ENCODE data around the gene CHRM3. TPM values are rescaled to one million over a fixed set of nuclear protein-coding genes. Genes with fewer than 3 reads are reported as not detected.

Gene CHRM3
- total RNA-seq, 1 donor = under 0.01 TPM

GRCh38 chr1:239426821-239427475, 40.6 kb downstream of the CHRM3 start:
- no peaks in the 10 kb centered on the region for H4K20me1 ChIP-seq (ENCODE audit: insufficient read depth, low read length)
- H3K79me2 ChIP-seq (ENCODE audit: insufficient read depth, low read length) = no peaks in the 10 kb centered on the region
- H3K4me1 ChIP-seq (ENCODE audit: insufficient read depth, low read length) = no peaks in the 10 kb centered on the region
- H2AFZ ChIP-seq (ENCODE audit: low read length) = no peak overlapping the region
- no peaks in the 10 kb centered on the region for H3K27me3 ChIP-seq (ENCODE audit: insufficient read depth, low read length)
- H3K27ac ChIP-seq (ENCODE audit: low read depth, low read length) = no peak overlapping the region
- TF ChIP-seq, protein P1, sequence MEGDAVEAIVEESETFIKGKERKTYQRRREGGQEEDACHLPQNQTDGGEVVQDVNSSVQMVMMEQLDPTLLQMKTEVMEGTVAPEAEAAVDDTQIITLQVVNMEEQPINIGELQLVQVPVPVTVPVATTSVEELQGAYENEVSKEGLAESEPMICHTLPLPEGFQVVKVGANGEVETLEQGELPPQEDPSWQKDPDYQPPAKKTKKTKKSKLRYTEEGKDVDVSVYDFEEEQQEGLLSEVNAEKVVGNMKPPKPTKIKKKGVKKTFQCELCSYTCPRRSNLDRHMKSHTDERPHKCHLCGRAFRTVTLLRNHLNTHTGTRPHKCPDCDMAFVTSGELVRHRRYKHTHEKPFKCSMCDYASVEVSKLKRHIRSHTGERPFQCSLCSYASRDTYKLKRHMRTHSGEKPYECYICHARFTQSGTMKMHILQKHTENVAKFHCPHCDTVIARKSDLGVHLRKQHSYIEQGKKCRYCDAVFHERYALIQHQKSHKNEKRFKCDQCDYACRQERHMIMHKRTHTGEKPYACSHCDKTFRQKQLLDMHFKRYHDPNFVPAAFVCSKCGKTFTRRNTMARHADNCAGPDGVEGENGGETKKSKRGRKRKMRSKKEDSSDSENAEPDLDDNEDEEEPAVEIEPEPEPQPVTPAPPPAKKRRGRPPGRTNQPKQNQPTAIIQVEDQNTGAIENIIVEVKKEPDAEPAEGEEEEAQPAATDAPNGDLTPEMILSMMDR (IDR thresholded peaks at IDR 0.05; ENCODE audit: extremely low read depth, low read depth, low read length) = no peak
- H3K4me3 ChIP-seq (ENCODE audit: insufficient read depth, low read length) = no peak overlapping the region
- no peak overlapping the region for H3K4me2 ChIP-seq (ENCODE audit: insufficient read depth, low read length)
- H3K36me3 ChIP-seq (ENCODE audit: insufficient read depth, low read length) = no peaks in the 10 kb centered on the region
- DNase-seq (ENCODE audit: insufficient read length, low spot score, missing footprints) = no peak
- H3K9me3 ChIP-seq (ENCODE audit: low read depth, low read length) = no peaks in the 10 kb centered on the region

GRCh38 chr1:239427712-239428111, 41.3 kb downstream of the CHRM3 start:
- Histone ChIP-seq H3K4me2 (ENCODE audit: insufficient read depth, low read length) (no peak overlapping the region), H3K27me3 (ENCODE audit: insufficient read depth, low read length) (no peaks in the 10 kb centered on the region), H3K4me1 (ENCODE audit: insufficient read depth, low read length) (no peaks in the 10 kb centered on the region), H4K20me1 (ENCODE audit: insufficient read depth, low read length) (no peaks in the 10 kb centered on the region), H3K79me2 (ENCODE audit: insufficient read depth, low read length) (no peaks in the 10 kb centered on the region), H3K9me3 (ENCODE audit: low read depth, low read length) (no peaks in the 10 kb centered on the region), H3K36me3 (ENCODE audit: insufficient read depth, low read length) (no peaks in the 10 kb centered on the region), H2AFZ (ENCODE audit: low read length) (no peak overlapping the region), H3K27ac (ENCODE audit: low read depth, low read length) (no peak overlapping the region), H3K4me3 (ENCODE audit: insufficient read depth, low read length) (no peak overlapping the region)
- no peak for DNase-seq (ENCODE audit: insufficient read length, low spot score, missing footprints)
- TF ChIP-seq, protein P1 (IDR thresholded peaks at IDR 0.05; ENCODE audit: extremely low read depth, low read depth, low read length) = no peak

GRCh38 chr1:239428120-239428710, 41.8 kb downstream of the CHRM3 start:
- H3K36me3 ChIP-seq (ENCODE audit: insufficient read depth, low read length) = no peaks in the 10 kb centered on the region
- no peaks in the 10 kb centered on the region for H3K9me3 ChIP-seq (ENCODE audit: low read depth, low read length)
- H3K4me2 ChIP-seq (ENCODE audit: insufficient read depth, low read length) = no peak overlapping the region
- H3K4me3 ChIP-seq (ENCODE audit: insufficient read depth, low read length) = no peak overlapping the region
- no peak overlapping the region for H3K27ac ChIP-seq (ENCODE audit: low read depth, low read length)
- TF ChIP-seq, protein P1 (IDR thresholded peaks at IDR 0.05; ENCODE audit: extremely low read depth, low read depth, low read length) = no peak
- no peaks in the 10 kb centered on the region for H3K27me3 ChIP-seq (ENCODE audit: insufficient read depth, low read length)
- H4K20me1 ChIP-seq (ENCODE audit: insufficient read depth, low read length) = no peaks in the 10 kb centered on the region
- DNase-seq (ENCODE audit: insufficient read length, low spot score, missing footprints) = no peak
- H2AFZ ChIP-seq (ENCODE audit: low read length) = no peak overlapping the region
- H3K79me2 ChIP-seq (ENCODE audit: insufficient read depth, low read length) = no peaks in the 10 kb centered on the region
- no peaks in the 10 kb centered on the region for H3K4me1 ChIP-seq (ENCODE audit: insufficient read depth, low read length)

GRCh38 chr1:239429163-239429562, 42.8 kb downstream of the CHRM3 start:
- H3K27me3 ChIP-seq (ENCODE audit: insufficient read depth, low read length) = no peaks in the 10 kb centered on the region
- DNase-seq (ENCODE audit: insufficient read length, low spot score, missing footprints) = no peak

More at GRCh38 chr1:239429163-239429562, 42.8 kb downstream of the CHRM3 start:
- Histone ChIP-seq H3K4me1 (ENCODE audit: insufficient read depth, low read length) (no peaks in the 10 kb centered on the region), H3K9me3 (ENCODE audit: low read depth, low read length) (no peaks in the 10 kb centered on the region), H3K27ac (ENCODE audit: low read depth, low read length) (no peak overlapping the region), H3K4me3 (ENCODE audit: insufficient read depth, low read length) (no peak overlapping the region), H2AFZ (ENCODE audit: low read length) (no peak overlapping the region), H3K4me2 (ENCODE audit: insufficient read depth, low read length) (no peak overlapping the region), H3K36me3 (ENCODE audit: insufficient read depth, low read length) (no peaks in the 10 kb centered on the region), H4K20me1 (ENCODE audit: insufficient read depth, low read length) (no peaks in the 10 kb centered on the region), H3K79me2 (ENCODE audit: insufficient read depth, low read length) (no peaks in the 10 kb centered on the region)
- TF ChIP-seq, protein P1 (IDR thresholded peaks at IDR 0.05; ENCODE audit: extremely low read depth, low read depth, low read length) = no peak
